Mononuclear cell (primary cell): ENCODE measurements around the gene DGKQ. TPM values are rescaled to one million over a fixed set of nuclear protein-coding genes. Genes with fewer than 3 reads are reported as not detected.
"Not testable (repeated sequence)": the region's sequence is repeated elsewhere in the genome, so short reads cannot be mapped to it uniquely, and the experiment has no call there.

Experiments used
- H3K27me3 ChIP-seq: 2 replicates; pipeline ENCODE4 v1.6.0; 2011; ENCODE audit warnings: low read length, control low read depth; ENCODE audit not compliant: insufficient read depth
- H3K4me1 ChIP-seq: 2 replicates; pipeline ENCODE4 v1.5.1; 2011; ENCODE audit warnings: mild to moderate bottlenecking, low read length, control low read depth; ENCODE audit not compliant: insufficient read depth
- H3K4me3 ChIP-seq: 2 replicates; pipeline ENCODE4 v1.5.1; 2011; ENCODE audit warnings: mild to moderate bottlenecking, low read length, moderate library complexity
- H3K9me3 ChIP-seq: 2 replicates; pipeline ENCODE4 v1.5.1; 2011; ENCODE audit warnings: low read depth, mild to moderate bottlenecking, control low read depth, low read length
- total RNA-seq: library from RNA; depleted of rRNA; stranded (reverse); fragments of >200 nt; gene quantifications from one replicate; pipeline ENCODE4 v1.2.3, GENCODE V29; 2012

The DGKQ gene
- total RNA-seq, 1 donor = 10.8 TPM

DNA sequence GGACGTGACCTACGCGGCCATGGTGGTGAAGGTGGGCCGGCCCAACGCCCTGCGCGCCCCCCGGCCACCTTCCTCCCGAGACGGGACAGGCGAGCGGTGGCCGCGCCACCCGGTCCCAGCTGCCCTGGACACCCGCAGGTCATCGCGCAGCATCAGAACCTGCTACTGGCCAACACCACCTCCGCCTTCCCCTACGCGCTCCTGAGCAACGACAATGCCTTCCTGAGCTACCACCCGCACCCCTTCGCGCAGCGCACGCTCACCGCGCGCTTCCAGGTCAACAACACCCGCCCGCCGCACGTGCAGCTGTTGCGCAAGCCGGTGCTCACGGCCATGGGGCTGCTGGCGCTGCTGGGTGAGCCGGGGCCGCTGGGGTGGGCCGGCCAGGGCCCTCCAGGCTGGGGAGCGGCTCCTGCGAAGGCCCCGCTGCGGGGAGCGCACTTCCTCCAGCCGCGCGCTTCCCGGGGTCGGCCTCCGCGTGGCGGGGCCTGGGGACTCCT lies 28.8 kb upstream of the DGKQ start:
- Histone ChIP-seq H3K9me3 (no peaks in the 10 kb centered on the region), H3K27me3 (peaks cover 48% of the 10 kb centered on the region), H3K4me1 (peaks cover 11% of the 10 kb centered on the region), H3K4me3 (no peak overlapping the region)

DNA sequence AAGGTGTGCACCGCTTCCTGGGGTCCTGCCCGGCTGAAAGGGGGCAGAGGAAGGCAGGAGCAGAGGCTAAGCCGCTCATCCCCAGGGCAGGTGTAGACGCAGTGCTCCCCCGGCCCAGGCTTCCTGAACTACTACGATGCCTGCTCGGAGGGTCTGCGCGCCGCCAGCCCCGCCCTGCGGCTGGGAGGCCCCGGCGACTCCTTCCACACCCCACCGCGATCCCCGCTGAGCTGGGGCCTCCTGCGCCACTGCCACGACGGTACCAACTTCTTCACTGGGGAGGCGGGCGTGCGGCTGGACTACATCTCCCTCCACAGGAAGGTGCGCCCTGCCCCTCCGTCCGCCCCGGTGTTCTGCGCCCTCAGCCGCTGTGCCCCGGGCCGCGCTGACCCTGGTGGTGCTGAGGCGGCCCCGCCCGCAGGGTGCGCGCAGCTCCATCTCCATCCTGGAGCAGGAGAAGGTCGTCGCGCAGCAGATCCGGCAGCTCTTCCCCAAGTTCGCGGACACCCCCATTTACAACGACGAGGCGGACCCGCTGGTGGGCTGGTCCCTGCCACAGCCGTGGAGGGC lies 28.3 kb upstream of the DGKQ start:
- Histone ChIP-seq H3K4me3 (no peak overlapping the region), H3K4me1 (peaks cover 11% of the 10 kb centered on the region), H3K27me3 (peaks cover 46% of the 10 kb centered on the region), H3K9me3 (no peaks in the 10 kb centered on the region)

DNA sequence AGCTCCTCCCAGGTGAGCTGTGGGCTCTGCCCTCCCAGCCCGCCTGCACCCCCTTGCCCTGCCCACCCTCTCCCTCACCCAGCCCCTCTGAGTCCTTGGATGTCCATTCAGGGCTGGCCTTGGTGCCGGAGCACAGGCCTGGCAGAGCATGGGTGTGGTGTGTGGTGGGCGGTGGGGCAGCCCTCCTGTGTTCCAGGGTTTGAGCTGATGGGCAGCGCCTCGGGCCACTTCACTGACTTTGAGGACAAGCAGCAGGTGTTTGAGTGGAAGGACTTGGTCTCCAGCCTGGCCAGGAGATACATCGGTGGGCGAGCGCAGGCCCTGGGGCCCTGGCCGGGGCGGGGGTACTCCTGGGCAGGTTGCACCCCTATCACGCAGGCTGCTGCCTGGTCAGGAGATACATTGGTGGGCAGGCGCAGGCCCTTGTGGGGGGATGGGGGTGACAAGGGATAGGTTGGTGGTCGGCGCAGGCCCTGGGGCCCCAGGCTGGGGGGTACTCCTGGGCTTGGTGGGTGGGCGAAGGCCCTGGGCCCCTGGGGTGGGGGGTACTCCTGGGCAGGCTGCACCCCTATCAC lies 27.4 kb upstream of the DGKQ start:
- no peak overlapping the region for H3K4me3 ChIP-seq
- peaks cover 11% of the 10 kb centered on the region for H3K4me1 ChIP-seq
- H3K9me3 ChIP-seq = no peaks in the 10 kb centered on the region
- H3K27me3 ChIP-seq = peaks cover 47% of the 10 kb centered on the region

DNA sequence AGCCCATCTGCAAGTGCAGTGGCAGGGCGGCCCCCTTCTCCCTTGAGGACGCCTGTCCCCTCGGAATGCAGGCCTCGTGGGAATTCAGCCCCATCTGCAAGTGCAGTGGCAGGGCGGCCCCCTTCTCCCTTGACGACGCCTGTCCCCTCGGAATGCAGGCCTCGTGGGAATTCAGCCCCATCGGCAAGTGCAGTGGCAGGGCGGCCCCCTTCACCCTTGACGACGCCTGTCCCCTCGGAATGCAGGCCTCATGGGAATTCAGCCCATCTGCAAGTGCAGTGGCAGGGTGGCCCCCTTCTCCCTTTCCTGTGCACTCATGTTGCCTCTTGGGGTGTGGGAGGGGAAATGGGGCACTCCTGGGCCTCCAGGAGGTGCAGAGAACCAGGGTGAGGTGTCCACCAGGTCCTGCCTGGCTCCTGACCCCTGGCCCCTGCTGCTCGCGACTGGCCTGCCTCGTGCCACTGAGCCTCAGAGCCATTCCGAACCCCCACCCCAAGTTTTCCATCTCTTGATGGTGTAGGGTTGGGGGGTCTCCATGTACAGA lies 26.6 kb upstream of the DGKQ start:
- no peaks in the 10 kb centered on the region for H3K9me3 ChIP-seq
- peaks cover 40% of the 10 kb centered on the region for H3K27me3 ChIP-seq
- no peak overlapping the region for H3K4me3 ChIP-seq
- peaks cover 11% of the 10 kb centered on the region for H3K4me1 ChIP-seq

DNA sequence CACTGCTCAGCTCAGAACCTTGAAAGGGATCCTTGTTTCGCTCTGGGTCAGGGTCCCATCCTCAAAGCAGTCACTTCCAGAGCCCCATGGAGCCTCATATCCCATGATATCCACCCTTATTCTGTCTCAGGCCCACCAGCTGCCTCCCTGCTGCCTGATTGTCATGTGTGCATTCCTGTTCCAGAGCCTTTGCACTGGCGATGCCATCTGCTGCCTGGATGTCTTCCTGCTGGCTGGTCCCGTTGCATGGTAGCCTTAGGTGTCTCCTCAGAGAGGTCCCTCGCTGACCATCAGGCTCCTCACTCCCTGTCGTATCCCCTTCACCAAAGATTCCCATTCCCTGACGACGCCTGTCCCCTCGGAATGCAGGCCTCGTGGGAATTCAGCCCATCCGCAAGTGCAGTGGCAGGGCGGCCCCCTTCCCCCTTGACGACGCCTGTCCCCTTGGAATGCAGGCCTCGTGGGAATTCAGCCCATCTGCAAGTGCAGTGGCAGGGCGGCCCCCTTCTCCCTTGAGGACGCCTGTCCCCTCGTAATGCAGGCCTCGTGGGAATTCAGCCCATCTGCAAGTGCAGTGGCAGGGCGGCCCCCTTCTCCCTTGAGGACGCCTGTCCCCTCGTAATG lies 26.0 kb upstream of the DGKQ start:
- H3K4me3 ChIP-seq, H3K9me3 ChIP-seq: not testable (repeated sequence)
- Histone ChIP-seq H3K4me1 (peaks cover 11% of the 10 kb centered on the region), H3K27me3 (peaks cover 39% of the 10 kb centered on the region)

DNA sequence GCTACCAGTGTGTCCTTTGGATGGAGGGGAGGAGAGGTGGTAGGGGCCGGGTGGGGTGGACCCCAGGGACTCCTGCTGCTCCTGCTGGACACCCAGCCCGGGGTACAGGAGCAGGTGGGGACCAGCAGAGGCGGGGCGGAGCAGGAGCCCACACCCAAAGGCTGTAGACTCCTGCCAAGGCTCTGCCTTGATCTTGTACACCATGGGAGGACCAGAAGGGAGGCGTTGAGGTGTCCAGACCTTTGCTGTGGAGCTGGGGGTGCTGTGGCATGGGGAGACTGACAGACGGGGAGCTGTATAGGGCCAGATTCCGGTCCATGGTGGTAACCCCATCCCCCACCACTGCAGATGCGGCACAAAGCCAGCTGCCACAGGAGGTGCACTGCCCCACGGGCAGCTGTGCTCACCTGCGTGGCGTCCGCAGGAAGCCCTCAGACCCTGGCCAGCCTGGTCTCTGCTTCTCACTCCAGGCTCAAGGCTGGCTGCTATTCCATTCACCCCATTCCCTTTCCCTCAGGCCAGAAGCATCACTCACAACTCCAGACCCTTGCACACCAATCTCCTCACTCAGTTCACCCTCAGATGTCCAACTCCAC lies 24.8 kb upstream of the DGKQ start:
- Histone ChIP-seq H3K9me3 (no peaks in the 10 kb centered on the region), H3K4me1 (peaks cover 11% of the 10 kb centered on the region), H3K27me3 (peaks cover 33% of the 10 kb centered on the region), H3K4me3 (no peak overlapping the region)

DNA sequence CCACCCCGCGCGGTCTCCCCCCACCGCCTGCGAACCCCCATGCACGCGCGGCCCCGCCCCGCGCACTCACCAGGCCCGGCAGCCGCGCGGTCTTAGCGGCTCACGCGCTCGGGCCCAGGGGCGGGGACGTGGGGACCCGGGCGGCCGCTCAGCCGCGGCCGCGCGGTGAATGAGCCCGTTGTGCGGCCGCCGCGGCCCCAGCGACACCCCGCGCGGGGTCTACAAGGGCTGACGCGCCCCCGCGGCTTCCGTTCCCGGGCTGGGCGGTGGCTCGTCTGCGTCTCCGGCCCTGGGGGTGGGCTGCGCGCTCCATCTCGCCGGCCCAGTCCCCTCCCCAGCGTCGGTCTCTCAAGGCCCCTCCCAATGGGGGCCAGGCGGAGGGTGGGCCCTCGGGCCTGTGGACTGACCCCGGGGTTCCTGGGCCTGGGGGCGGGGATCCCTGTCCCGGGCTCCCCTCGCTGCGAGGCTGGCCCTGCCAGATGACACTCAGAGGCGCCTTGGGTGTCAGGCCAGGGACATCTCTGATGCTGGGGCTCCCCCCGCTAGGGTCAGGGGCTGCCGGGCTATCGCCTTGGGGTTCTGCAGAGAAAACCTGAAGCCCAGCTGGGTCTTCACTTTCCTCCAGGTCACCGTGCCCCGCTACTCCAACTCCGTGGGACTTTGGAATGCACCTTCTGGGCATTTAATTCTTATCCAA lies 24.2 kb upstream of the DGKQ start:
- peaks cover 33% of the 10 kb centered on the region for H3K27me3 ChIP-seq
- H3K4me1 ChIP-seq = peaks cover 11% of the 10 kb centered on the region
- no peaks in the 10 kb centered on the region for H3K9me3 ChIP-seq
- H3K4me3 ChIP-seq = no peak overlapping the region

DNA sequence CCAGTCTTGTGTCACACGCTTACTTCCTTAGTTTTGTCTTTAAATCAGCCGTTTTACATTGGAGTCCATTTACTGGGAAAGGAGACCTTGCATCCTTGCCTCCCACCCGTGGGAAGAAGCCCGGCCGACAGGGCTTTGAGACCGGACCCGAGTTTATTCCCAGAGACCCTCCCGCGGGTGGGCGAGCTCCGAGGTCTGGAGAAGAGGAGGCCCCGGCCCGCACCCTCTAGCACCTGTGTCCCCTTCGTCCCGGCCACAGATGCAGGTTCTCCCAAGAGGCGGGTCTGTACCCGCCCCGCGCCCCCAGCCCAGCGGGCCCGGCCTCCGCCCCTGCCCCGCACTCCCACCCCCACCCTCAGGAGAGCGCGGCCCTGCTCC lies 23.6 kb upstream of the DGKQ start:
- Histone ChIP-seq H3K27me3 (peaks cover 29% of the 10 kb centered on the region), H3K4me3 (no peak overlapping the region), H3K9me3 (no peaks in the 10 kb centered on the region), H3K4me1 (peaks cover 7% of the 10 kb centered on the region)

DNA sequence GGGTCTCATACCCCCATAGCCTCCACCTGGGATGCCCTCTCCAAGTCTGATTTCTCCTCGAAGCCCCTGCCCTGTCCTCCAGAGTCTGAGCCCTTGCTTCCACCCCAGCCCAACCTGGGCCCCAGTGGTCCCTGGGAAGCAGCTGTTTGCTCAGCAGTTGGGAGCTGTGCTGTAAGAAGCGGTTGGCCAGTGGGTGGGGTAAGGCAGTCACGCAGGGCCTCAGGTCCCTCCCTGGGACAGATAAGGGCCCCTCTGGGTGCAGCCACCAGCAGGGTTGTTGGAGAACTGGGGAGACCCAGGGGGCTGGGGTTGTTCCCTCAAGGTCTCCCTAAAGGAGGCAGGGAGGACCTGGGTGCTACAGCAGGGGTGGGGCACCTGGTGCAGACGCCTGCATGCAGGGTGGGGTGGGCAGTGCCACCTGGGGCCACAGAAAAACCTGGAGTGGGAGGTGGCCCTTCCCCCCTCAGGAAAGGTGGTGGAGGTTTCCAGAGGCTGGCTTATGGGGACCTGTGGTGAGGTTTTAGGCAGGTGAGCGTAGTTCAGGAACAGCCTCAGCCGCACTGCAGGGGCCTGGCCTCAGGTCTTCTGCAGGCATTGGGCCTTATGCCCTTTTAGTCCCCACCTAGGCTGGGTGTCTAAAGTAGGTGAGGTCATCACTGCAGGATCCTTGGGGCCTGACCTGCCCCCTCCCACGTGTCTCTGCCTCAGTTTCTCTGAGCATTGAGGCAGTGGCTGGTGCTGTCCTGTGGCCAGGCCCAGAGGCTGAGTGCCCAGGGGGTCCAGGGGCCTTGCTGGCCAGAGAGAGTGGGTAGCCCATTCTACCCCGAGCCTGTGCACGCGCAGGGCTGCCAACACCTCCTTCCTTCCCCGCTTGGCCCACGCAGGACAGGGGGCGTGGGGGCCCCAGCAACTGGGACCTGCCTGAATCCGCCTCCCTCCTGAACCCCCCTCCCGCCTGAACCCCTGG lies 22.9 kb upstream of the DGKQ start:
- Histone ChIP-seq H3K27me3 (peaks cover 22% of the 10 kb centered on the region), H3K4me3 (no peak overlapping the region), H3K9me3 (no peaks in the 10 kb centered on the region), H3K4me1 (peaks cover 6% of the 10 kb centered on the region)

DNA sequence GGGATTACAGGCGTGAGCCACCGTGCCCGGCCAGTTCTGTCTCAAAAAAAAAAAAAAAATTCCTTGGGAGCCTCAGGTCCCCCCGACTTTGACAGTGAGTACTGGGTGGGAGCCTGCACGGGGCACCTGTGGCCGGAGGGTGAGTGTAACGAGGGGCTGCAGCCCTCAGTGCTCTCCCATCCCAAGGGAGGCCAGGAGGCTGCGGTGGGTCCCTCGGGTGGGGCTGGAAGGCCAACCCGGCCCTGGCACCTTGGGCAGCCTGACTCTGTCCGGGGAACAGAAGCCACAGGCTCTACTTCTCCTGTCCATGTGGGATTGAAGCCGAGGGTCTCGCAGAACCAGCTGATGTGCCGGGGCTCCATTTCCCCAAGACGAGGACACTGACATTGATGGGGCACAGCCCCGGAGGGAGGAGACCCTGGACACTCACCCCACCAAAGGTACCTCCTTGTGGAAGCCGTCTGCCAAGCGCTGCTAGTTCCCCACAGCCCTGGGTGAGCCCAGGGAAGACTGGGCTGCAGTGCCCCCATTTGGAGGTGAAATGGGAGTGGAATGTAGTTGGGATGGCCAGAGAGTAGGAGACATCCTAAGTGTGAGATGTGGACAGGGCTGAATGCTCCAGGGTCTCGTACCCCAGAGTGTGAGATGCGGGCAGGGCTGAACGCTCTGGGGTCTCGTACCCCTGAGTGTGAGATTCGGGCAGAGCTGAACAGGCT lies 22.1 kb upstream of the DGKQ start:
- Histone ChIP-seq H3K4me1 (peaks cover 6% of the 10 kb centered on the region), H3K27me3 (peaks cover 16% of the 10 kb centered on the region), H3K4me3 (no peak overlapping the region), H3K9me3 (no peaks in the 10 kb centered on the region)

DNA sequence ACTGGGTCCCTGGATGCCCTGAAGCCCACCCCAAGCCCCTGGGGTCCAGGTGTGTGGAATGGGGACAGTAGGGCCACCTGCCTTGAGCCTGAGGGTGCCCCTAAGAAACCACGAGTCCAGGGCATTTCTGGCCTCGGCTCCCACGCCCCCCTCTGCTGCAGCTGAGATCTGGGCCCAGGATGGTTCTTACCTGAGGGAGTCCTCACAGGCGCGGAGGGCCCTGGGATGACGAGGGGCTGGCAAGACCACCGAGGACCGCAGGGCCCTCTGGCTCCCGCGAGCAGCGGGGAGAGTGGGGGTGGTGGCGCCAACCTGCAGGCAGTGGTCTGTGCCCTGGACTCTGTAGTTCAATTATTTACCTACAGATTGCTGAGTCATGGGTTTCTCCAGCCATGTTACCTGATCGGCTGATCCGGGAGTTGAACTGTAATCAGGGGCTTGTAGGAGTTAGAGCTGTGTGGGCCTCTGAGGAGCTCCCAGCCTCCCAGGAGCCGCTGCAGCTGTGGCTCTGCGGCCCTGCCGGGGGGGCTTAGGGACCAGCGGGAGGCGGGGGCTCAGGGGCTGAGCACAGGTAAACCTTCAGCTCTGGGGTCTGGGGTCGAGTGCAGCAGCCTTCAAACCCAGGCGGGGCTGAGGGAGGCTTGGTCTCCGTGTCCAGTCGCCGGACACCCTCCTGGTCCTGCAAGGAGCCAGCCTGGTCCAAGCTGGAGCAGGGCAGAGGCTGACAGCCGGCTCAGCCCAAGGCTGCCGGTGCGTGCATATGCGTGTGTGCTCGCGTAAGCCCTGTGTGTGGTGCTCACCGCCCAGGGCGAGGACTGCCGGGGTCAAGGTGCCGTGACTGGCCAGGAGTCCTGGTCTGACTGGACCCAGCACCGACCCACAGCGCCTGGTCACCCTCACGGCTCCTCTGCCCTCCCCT lies 20.0 kb upstream of the DGKQ start, which contains the start of gene SLC26A1:
Gene SLC26A1 (minus strand): TSS at position 294 of the 919 bp plus-strand sequence. CDS start 1,701 bp downstream, outside the sequence.
- no peak within 1 kb of the TSS for H3K4me3 ChIP-seq
- H3K4me1 ChIP-seq = peaks cover 6% of the 10 kb centered on the region

DNA sequence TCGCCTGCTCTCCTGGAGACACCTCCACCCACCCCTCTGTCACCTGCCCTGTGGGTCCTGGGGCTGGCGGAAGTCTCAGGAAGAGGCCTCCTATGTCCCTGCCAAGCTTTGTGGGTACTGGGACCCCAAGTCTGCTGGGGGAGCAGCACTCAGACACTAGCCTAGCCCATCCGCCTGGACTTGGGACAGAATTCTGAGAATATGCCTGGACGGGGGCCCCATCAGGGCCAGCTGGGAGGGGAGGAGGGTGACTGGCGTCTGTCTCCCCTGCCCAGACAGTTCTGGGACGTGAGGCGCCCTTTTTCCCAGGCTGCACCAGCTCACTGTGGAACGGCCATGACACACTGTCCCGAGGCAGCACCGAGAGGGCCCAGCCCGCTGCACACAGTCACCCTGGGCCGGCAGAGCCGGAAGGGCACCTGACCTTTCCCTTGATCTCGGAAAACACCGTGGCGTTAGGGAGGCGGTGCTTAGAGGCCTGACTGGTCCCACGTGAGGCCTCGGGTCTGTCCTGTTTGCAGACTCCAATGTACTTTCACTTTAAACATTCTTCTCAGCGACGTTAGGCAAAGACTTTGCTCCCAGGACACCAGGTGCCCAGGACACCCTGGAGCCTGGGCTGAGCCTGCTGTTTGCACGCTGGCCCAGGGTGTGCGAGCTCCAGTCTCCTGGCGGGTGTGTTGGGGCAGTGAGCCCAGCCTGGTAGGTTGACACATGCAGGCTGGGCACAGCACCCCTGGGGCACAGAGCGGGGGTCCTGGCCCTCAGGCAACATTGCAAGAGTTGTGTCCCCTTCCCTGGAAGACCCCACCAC lies 19.1 kb upstream of the DGKQ start:
- Histone ChIP-seq H3K4me3 (no peak overlapping the region), H3K4me1 (peaks cover 9% of the 10 kb centered on the region), H3K27me3 (peaks cover 5% of the 10 kb centered on the region), H3K9me3 (no peaks in the 10 kb centered on the region)

More for the DNA sequence above, 20.0 kb upstream of the DGKQ start, which contains the start of gene SLC26A1:
- Histone ChIP-seq H3K9me3 (no peaks in the 10 kb centered on the region), H3K27me3 (peaks cover 13% of the 10 kb centered on the region)
